Keratinocyte (primary cell): Measurements from ENCODE around the gene MSANTD3.

Experiments
- EZH2 ChIP-seq: IDR thresholded peaks from one replicate; pipeline ENCODE4 v1.6.1; 2012; ENCODE audit warnings: inconsistent platforms, mild to moderate bottlenecking, low read length, moderate library complexity
- TF ChIP-seq, protein P1 (sequence below), 3 experiments: IDR thresholded peaks in 1 of 3; conservative IDR thresholded peaks in 1 of 3; optimal IDR thresholded peaks in 1 of 3; 2 replicates in 2 of 3; 3 replicates in 1 of 3; pipeline versions ENCODE3 to v1.5.1; 2011; ENCODE audit warnings: low read length in 3 of 3, mild to moderate bottlenecking in 3 of 3, moderate library complexity in 2 of 3, control low read depth in 1 of 3, inconsistent platforms in 1 of 3; ENCODE audit not compliant: insufficient read depth in 2 of 3; ENCODE audit errors: extremely low read depth in 1 of 3

DNA sequence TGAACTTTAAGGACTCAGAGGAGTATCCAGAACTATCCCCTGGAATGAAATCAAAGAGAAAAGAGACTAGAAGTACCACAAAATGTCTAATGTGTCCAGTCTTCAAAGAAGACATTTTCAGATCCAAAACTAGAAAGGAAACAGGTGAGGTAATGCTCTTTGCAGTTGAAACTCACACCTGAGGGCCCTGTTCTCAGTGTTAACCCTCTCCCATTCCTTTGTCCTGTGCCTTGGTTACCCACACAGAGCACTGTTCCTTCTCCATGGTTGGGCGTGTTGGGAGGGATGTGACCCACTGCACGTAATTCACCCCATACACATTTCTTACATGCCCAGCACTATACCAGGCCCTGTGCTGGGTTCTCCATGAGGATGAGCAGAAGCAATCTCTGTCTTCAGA, 21.3 kb downstream of the MSANTD3 start:
- TF ChIP-seq, protein P1, sequence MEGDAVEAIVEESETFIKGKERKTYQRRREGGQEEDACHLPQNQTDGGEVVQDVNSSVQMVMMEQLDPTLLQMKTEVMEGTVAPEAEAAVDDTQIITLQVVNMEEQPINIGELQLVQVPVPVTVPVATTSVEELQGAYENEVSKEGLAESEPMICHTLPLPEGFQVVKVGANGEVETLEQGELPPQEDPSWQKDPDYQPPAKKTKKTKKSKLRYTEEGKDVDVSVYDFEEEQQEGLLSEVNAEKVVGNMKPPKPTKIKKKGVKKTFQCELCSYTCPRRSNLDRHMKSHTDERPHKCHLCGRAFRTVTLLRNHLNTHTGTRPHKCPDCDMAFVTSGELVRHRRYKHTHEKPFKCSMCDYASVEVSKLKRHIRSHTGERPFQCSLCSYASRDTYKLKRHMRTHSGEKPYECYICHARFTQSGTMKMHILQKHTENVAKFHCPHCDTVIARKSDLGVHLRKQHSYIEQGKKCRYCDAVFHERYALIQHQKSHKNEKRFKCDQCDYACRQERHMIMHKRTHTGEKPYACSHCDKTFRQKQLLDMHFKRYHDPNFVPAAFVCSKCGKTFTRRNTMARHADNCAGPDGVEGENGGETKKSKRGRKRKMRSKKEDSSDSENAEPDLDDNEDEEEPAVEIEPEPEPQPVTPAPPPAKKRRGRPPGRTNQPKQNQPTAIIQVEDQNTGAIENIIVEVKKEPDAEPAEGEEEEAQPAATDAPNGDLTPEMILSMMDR (optimal IDR thresholded peaks at IDR 0.05 in 1 of 3, IDR thresholded peaks at IDR 0.05 in 1 of 3, conservative IDR thresholded peaks at IDR 0.05 in 1 of 3; ENCODE audit: extremely low read depth in 1 of 3, insufficient read depth in 2 of 3, low read length in 3 of 3): no peak
- no peak for TF ChIP-seq EZH2
